Ovary (tissue), 9 donors: ENCODE data around the gene CDNF. TPM values are rescaled to one million over a fixed set of nuclear protein-coding genes. Genes with fewer than 3 reads are reported as not detected.

ENCODE experiments used
- DNase-seq, 5 donors: peaks; one replicate each; pipeline ENCODE4 v3.0.0-alpha.2; 2019 to 2020
- H3K27ac ChIP-seq, 2 donors: fragments of 200-600 bp; one replicate each; pipeline versions ENCODE4 v1.5.1 to v1.8.0; 2019 to 2022
- H3K27me3 ChIP-seq: fragments of 200-600 bp; one replicate; pipeline ENCODE4 v1.8.0; 2022
- H3K36me3 ChIP-seq: fragments of 200-600 bp; sonication (generic); one replicate; pipeline ENCODE4 v1.5.1; 2019
- H3K4me1 ChIP-seq: one replicate; pipeline ENCODE4 v1.8.1; 2013; ENCODE audit warnings: mild to moderate bottlenecking, moderate library complexity; ENCODE audit not compliant: insufficient read depth
- H3K4me3 ChIP-seq: fragments of 200-600 bp; sonication (generic); one replicate; pipeline ENCODE4 v1.5.1; 2017
- H3K9me3 ChIP-seq, 2 donors: fragments of 200-600 bp in 1 of 2; sonication (generic) in 1 of 2; one replicate each; pipeline versions ENCODE4 v1.5.1 to v1.8.1; 2013 to 2019; ENCODE audit warnings: mild to moderate bottlenecking in 1 of 2, moderate library complexity in 1 of 2
- EP300 ChIP-seq: sonication (generic); formaldehyde crosslinking; IDR thresholded peaks from one replicate; pipeline ENCODE4 v1.6.1; 2017; ENCODE audit warnings: antibody characterized with exemption
- POLR2A ChIP-seq: fragments of 450-650 bp; IDR thresholded peaks from one replicate; pipeline ENCODE4 v1.6.1; 2017; ENCODE audit warnings: antibody characterized with exemption, mild to moderate bottlenecking, moderate library complexity
- WGBS, 3 donors: extraction: QIAGEN DNeasy Blood & Tissue Kit in 1 of 3; methylation state at CpG; one replicate each; pipeline versions ENCODE4 v1.1.5 to v1.1.7; 2013 to 2017; 5-methylcytosine and 5-hydroxymethylcytosine counted together
- intact Hi-C, 4 donors: fragments of 100-400 bp; cut with DNase I; formaldehyde crosslinking; loops; one replicate each; pipeline versions ENCODE4 v1.11.0 to v1.15.1; 2022 to 2023
- polyA plus RNA-seq, 2 donors: library from polyadenylated mRNA; stranded (reverse); fragments of 200-250 nt in 1 of 2; fragments of 350-450 nt in 1 of 2; fragmentation: Illumina TruSeq in 1 of 2; extraction: RNeasy Lipid Tissue Mini Kit (QIAGEN cat#74804) in 1 of 2; gene quantifications; one replicate each; pipeline ENCODE4 v1.2.3, GENCODE V29; 2013 to 2014
- total RNA-seq, 7 donors: library from RNA; depleted of rRNA in 2 of 7; stranded (reverse); fragments of >200 nt in 2 of 7; fragmentation: NEBNext Ultra II Directional in 3 of 7; extraction: Animal tissue kit (Norgen Biotek cat#: 25700) in 3 of 7; gene quantifications; one replicate each; pipeline versions ENCODE4 v1.1.0 to v1.2.4, GENCODE V29; 2016 to 2023
- TF ChIP-seq, protein P1 (sequence below), 3 donors: fragments of 450-650 bp in 2 of 3; fragments of 200-600 bp in 1 of 3; IDR thresholded peaks; one replicate each; pipeline versions ENCODE4 v1.5.1 to v1.8.0; 2016 to 2022; ENCODE audit warnings: antibody characterized with exemption in 3 of 3, mild to moderate bottlenecking in 1 of 3
- donor health status: DM: no; HTN: no; CAD: no; lungs with moderate emphysema.
- donor health status: DM: no; HTN: no; CAD: no.
- donor health status: Bipolar disorder and iron deficiency.
- donor health status: DM: yes; HTN: yes; CAD: no.
- donor health status: DM: no; HTN: no; CAD: no.
- donor health status: DM: yes; HTN: yes; CAD: no.

CDNF gene
- total and polyA plus RNA-seq, 9 donors: 1.5 to 6.0 (median 3.5) TPM

- Histone ChIP-seq H3K4me3 (no peak overlapping the region), H3K27me3 (no peaks in the 10 kb centered on the region)
- WGBS, 3 donors: 22 to 50% (median 27%) methylated on average over 1 of the region's 1 CpG
Measured at GRCh38 chr10:14800397-14800796, 37.4 kb downstream of the CDNF start.

GRCh38 chr10:14798636-14799035 lies 39.2 kb downstream of the CDNF start:
- H3K4me1 ChIP-seq: no peaks in the 10 kb centered on the region
- TF ChIP-seq POLR2A: no peak
- TF ChIP-seq, protein P1, sequence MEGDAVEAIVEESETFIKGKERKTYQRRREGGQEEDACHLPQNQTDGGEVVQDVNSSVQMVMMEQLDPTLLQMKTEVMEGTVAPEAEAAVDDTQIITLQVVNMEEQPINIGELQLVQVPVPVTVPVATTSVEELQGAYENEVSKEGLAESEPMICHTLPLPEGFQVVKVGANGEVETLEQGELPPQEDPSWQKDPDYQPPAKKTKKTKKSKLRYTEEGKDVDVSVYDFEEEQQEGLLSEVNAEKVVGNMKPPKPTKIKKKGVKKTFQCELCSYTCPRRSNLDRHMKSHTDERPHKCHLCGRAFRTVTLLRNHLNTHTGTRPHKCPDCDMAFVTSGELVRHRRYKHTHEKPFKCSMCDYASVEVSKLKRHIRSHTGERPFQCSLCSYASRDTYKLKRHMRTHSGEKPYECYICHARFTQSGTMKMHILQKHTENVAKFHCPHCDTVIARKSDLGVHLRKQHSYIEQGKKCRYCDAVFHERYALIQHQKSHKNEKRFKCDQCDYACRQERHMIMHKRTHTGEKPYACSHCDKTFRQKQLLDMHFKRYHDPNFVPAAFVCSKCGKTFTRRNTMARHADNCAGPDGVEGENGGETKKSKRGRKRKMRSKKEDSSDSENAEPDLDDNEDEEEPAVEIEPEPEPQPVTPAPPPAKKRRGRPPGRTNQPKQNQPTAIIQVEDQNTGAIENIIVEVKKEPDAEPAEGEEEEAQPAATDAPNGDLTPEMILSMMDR (IDR thresholded peaks at IDR 0.05): no peak
- TF ChIP-seq EP300: no peak
- WGBS, 3 donors: 37 to 58% (median 55%) methylated on average over 5 of the region's 5 CpGs
- H3K36me3 ChIP-seq: no peaks in the 10 kb centered on the region
- no peak for DNase-seq
- intact Hi-C loops: no loop called here
- H3K9me3 ChIP-seq: no peaks in the 10 kb centered on the region
- H3K27me3 ChIP-seq: no peaks in the 10 kb centered on the region
- no peak overlapping the region for H3K27ac ChIP-seq
- H3K4me3 ChIP-seq: no peak overlapping the region

More at GRCh38 chr10:14800397-14800796, 37.4 kb downstream of the CDNF start:
- H3K4me1 ChIP-seq: no peaks in the 10 kb centered on the region
- no peak for DNase-seq
- intact Hi-C loops: no loop called here
- no peaks in the 10 kb centered on the region for H3K9me3 ChIP-seq
- TF ChIP-seq POLR2A (no peak), EP300 (no peak)
- TF ChIP-seq, protein P1 (IDR thresholded peaks at IDR 0.05): no peak
- no peaks in the 10 kb centered on the region for H3K36me3 ChIP-seq
- H3K27ac ChIP-seq: no peak overlapping the region

DNA sequence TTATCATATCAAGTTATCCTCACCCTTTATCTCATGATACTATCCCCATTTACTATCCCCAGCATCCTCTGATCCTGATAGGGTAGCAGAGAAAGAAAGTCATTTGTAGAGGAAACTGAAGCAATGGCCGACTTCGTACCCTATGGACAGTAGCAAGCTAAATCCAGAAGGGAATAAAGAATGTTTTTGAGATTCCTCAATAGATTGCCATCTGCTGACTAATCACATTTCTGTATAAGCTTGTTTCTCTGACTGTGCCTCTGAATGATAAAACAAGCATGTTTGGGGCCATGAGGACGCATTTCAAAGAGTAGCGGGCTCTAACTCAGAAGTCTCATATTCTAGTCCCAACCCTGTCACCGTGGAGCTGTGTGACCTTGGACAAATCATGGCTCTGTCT lies 49.9 kb downstream of the CDNF start:
- WGBS, 3 donors: 84 to 90% (median 87%) methylated on average over 5 of the region's 5 CpGs
- TF ChIP-seq EP300: no peak
- TF ChIP-seq POLR2A: no peak
- TF ChIP-seq, protein P1 (IDR thresholded peaks at IDR 0.05): no peak
- intact Hi-C loops: no loop called here
- no peak for DNase-seq
- no peaks in the 10 kb centered on the region for H3K9me3 ChIP-seq
- H3K36me3 ChIP-seq: no peaks in the 10 kb centered on the region
- H3K27ac ChIP-seq: no peak overlapping the region
- H3K4me1 ChIP-seq: no peaks in the 10 kb centered on the region
- H3K4me3 ChIP-seq: no peak overlapping the region
- no peaks in the 10 kb centered on the region for H3K27me3 ChIP-seq

DNA sequence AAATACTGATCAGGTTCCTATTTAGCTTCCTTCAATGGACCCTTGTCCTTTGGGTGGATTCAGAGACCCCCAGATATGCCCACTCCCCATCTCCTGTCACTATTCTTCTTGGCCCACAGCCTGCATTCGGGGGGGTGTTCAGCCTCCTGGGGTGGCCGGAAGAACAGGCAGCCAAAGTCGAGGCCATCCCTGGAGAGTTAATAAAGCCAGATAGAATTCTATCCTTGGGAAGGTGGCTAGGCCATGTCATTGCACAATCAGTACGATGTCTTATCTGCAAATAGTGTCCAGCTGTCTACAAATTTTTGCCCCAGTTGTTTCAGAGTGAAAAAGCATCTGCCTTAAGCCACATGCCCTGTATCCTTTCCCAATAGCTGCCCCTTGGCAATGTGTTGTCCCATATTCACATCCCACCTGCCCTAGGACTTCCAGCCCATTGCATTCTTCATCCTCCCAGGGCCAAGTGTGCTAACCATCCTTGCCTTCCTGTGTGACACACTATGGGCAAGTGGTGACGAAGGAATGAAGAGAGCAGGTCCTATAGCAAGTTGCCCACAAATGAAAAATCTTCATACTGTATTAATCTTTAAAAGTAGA lies 53.3 kb downstream of the CDNF start:
- H3K4me1 ChIP-seq: no peaks in the 10 kb centered on the region
- H3K27ac ChIP-seq: no peak overlapping the region
- H3K36me3 ChIP-seq: no peaks in the 10 kb centered on the region
- intact Hi-C loops: no loop called here
- DNase-seq: no peak
- TF ChIP-seq EP300 (no peak), POLR2A (no peak)
- TF ChIP-seq, protein P1 (IDR thresholded peaks at IDR 0.05): no peak
- H3K4me3 ChIP-seq: no peak overlapping the region
- 75 to 90% (median 88%) methylated on average over 5 of the region's 5 CpGs for WGBS, 3 donors
- no peaks in the 10 kb centered on the region for H3K9me3 ChIP-seq
- no peaks in the 10 kb centered on the region for H3K27me3 ChIP-seq
